SK-N-MC (cell line): Measurements from ENCODE around the gene MAMDC4.
"Not testable (repeated sequence)": the region's sequence is repeated elsewhere in the genome, so short reads cannot be mapped to it uniquely, and the experiment has no call there.

Experiments used
- EZH2 ChIP-seq: fragments of 200-600 bp; sonication (generic); IDR thresholded peaks from one replicate; pipeline ENCODE4 v1.6.1; 2017; ENCODE audit warnings: antibody characterized with exemption
- POLR2AphosphoS5 ChIP-seq: IDR thresholded peaks from 2 replicates; pipeline ENCODE4 v1.6.1; 2012; ENCODE audit warnings: mild to moderate bottlenecking, low read depth, low read length, borderline replicate concordance

- not testable (repeated sequence) for TF ChIP-seq EZH2, POLR2AphosphoS5
Observed at GRCh38 chr9:136843801-136844740, 8.1 kb upstream of the MAMDC4 start.
